GM18508 (cell line): Measurements from ENCODE around the gene DSTN.
"Not testable (repeated sequence)": the region's sequence is repeated elsewhere in the genome, so short reads cannot be mapped to it uniquely, and the experiment has no call there.

Experiments
- ATAC-seq: cut with Tn5 transposase; IDR thresholded peaks from one replicate; pipeline ENCODE4 v1.9.1; 2021; ENCODE audit warnings: moderate number of reproducible peaks; ENCODE audit not compliant: insufficient read depth, unreplicated experiment

DSTN gene

DNA sequence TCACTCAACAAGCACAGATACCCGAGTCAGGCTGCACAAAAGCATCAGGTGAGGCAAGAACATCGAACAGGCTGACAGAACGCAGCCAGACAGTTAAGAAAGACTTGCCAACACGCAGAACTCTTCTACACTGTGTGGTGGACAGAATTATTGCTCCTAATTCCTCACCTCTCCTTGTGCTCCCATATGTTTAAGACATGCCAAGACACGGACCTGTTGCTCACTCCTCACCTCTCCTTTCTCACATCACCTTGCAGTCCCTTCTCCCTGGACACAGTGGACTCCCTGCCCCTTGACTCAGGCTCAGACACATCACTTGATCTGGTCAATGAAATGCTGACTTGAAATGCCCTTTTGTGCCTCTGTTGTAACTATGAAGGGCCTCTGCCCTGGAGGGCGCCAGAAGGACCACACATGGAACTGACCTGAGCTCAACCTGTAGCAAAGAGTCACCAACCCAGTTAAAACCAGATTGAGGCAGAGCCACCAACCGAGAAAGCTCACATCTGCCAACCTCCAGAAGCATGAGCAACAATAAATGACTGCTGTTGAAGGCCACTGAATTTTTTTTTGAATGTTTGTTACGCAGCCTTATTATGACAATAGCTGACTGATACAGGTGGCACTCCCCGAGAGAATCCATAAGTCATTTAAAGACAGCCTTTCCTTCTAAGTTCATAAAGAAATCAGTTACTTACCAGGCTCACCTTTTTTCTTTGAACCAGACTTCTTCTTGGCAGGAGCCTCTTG is 88.2 kb downstream of the DSTN start:
- ATAC-seq = no peak

GRCh38 chr20:17658648-17658993 is 88.7 kb downstream of the DSTN start:
- ATAC-seq = no peak

DNA sequence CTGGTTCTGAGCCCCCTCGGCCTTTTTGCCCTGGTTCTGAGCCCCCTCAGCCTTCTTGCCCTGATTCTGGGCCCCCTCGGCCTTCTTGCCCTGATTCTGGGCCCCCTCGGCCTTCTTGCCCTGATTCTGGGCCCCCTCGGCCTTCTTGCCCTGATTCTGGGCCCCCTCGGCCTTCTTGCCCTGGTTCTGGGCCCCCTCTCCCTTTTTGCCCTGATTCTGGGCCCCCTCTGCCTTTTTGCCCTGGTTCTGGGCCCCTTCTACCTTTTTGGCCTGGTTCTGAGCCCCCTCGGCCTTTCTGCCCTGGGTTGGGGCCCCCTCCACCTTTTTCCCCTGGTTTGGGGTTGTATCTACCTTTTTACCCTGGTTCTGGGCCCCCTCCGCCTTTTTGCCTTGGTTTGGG is 89.5 kb downstream of the DSTN start:
- ATAC-seq = not testable (repeated sequence)
